ENCODE data around the gene BABAM2.
"Not testable (repeated sequence)": the region's sequence is repeated elsewhere in the genome, so short reads cannot be mapped to it uniquely, and the experiment has no call there.

The BABAM2 gene

GRCh38 chr2:27878825-27879224 lies 11.7 kb upstream of the BABAM2 start:
- no peak for DNase-seq (ENCODE audit: low read depth in 2 of 2)

GRCh38 chr2:27881815-27882583 lies 8.5 kb upstream of the BABAM2 start:
- DNase-seq (ENCODE audit: low read depth in 2 of 2): not testable (repeated sequence)

GRCh38 chr2:27882584-27882922 lies 8.0 kb upstream of the BABAM2 start:
- DNase-seq (ENCODE audit: low read depth in 2 of 2): not testable (repeated sequence)

- DNase-seq (ENCODE audit: low read depth in 2 of 2): no peak
Measured at GRCh38 chr2:27884601-27885000, 5.9 kb upstream of the BABAM2 start.

- no peak for DNase-seq (ENCODE audit: low read depth in 2 of 2)
Measured at GRCh38 chr2:27885234-27885633, 5.3 kb upstream of the BABAM2 start.

- no peak for DNase-seq (ENCODE audit: low read depth in 2 of 2)
Measured at GRCh38 chr2:27885661-27886060, 4.9 kb upstream of the BABAM2 start.

- DNase-seq (ENCODE audit: low read depth in 2 of 2): no peak
Measured at GRCh38 chr2:27886322-27886721, 4.2 kb upstream of the BABAM2 start.

GRCh38 chr2:27887111-27887510 lies 3.4 kb upstream of the BABAM2 start:
- no peak for DNase-seq (ENCODE audit: low read depth in 2 of 2)

- DNase-seq (ENCODE audit: low read depth in 2 of 2): no peak
Measured at GRCh38 chr2:27887830-27888229, 2.7 kb upstream of the BABAM2 start.

- DNase-seq (ENCODE audit: low read depth in 2 of 2): no peak
Measured at GRCh38 chr2:27888790-27889189, 1.7 kb upstream of the BABAM2 start.

GRCh38 chr2:27889774-27890145 lies 769 bp upstream of the BABAM2 start:
- DNase-seq (ENCODE audit: low read depth in 2 of 2): no peak

- peak; percentile 69 to 72 for DNase-seq (ENCODE audit: low read depth in 2 of 2)
Measured at GRCh38 chr2:27890924-27891672, 569 bp downstream of the BABAM2 start.

GRCh38 chr2:27891673-27892105 lies 1.2 kb downstream of the BABAM2 start:
- DNase-seq (ENCODE audit: low read depth in 2 of 2): no peak

GRCh38 chr2:27893006-27893405 lies 2.5 kb downstream of the BABAM2 start:
- no peak for DNase-seq (ENCODE audit: low read depth in 2 of 2)

- DNase-seq (ENCODE audit: low read depth in 2 of 2): no peak
Measured at GRCh38 chr2:27897717-27898116, 7.2 kb downstream of the BABAM2 start.

GRCh38 chr2:27901234-27901633 lies 10.7 kb downstream of the BABAM2 start:
- peak in 1 of 2 experiments; percentile 11 for DNase-seq (ENCODE audit: low read depth in 2 of 2)

GRCh38 chr2:27902098-27902497 lies 11.6 kb downstream of the BABAM2 start:
- DNase-seq (ENCODE audit: low read depth in 2 of 2): no peak

GRCh38 chr2:27903018-27903417 lies 12.5 kb downstream of the BABAM2 start:
- DNase-seq (ENCODE audit: low read depth in 2 of 2): no peak

- no peak for DNase-seq (ENCODE audit: low read depth in 2 of 2)
Measured at GRCh38 chr2:27903649-27904404, 13.3 kb downstream of the BABAM2 start.

- no peak for DNase-seq (ENCODE audit: low read depth in 2 of 2)
Measured at GRCh38 chr2:27904405-27904665, 13.8 kb downstream of the BABAM2 start.

- DNase-seq (ENCODE audit: low read depth in 2 of 2): no peak
Measured at GRCh38 chr2:27906074-27906473, 15.5 kb downstream of the BABAM2 start.

GRCh38 chr2:27907547-27907946 lies 17.0 kb downstream of the BABAM2 start:
- no peak for DNase-seq (ENCODE audit: low read depth in 2 of 2)

GRCh38 chr2:27909901-27910300 lies 19.4 kb downstream of the BABAM2 start:
- DNase-seq (ENCODE audit: low read depth in 2 of 2): no peak
